Breast epithelium (tissue), 4 donors: Measurements from ENCODE around the gene ERGIC2. TPM values are rescaled to one million over a fixed set of nuclear protein-coding genes. Genes with fewer than 3 reads are reported as not detected.

Experiments used
- DNase-seq, 2 donors: peaks; one replicate each; pipeline ENCODE4 v3.0.0-alpha.2; 2019; ENCODE audit warnings: low spot score in 2 of 2
- H3K27ac ChIP-seq, 2 donors: fragments of 200-600 bp; sonication (generic) in 1 of 2; one replicate each; pipeline ENCODE4 v1.5.1; 2016 to 2019; ENCODE audit warnings: mild to moderate bottlenecking in 1 of 2
- H3K27me3 ChIP-seq, 2 donors: fragments of 200-600 bp; sonication (generic) in 1 of 2; one replicate each; pipeline versions ENCODE4 v1.5.1 to v1.6.0; 2017 to 2019; ENCODE audit warnings: control low read depth in 1 of 2, mild to moderate bottlenecking in 1 of 2
- H3K36me3 ChIP-seq: fragments of 200-600 bp; one replicate; pipeline ENCODE4 v1.5.1; 2019
- H3K4me1 ChIP-seq, 2 donors: fragments of 200-600 bp; sonication (generic); one replicate each; pipeline ENCODE4 v1.5.1; 2016 to 2019; ENCODE audit warnings: control low read depth in 1 of 2
- H3K4me3 ChIP-seq, 3 donors: fragments of 200-600 bp; sonication (generic); 1 replicate in 2 of 3; 2 replicates in 1 of 3; pipeline ENCODE4 v1.5.1; 2016 to 2019; ENCODE audit warnings: mild to moderate bottlenecking in 3 of 3, moderate library complexity in 2 of 3
- H3K9me3 ChIP-seq, 2 donors: fragments of 200-600 bp; sonication (generic) in 1 of 2; one replicate each; pipeline ENCODE4 v1.5.1; 2016 to 2019; ENCODE audit warnings: control low read depth in 1 of 2
- CTCF ChIP-seq, 3 donors: fragments of 450-650 bp; IDR thresholded peaks; one replicate each; pipeline ENCODE4 v1.5.1; 2016 to 2017; ENCODE audit warnings: antibody characterized with exemption in 3 of 3, mild to moderate bottlenecking in 3 of 3, moderate library complexity in 3 of 3
- POLR2A ChIP-seq: fragments of 450-650 bp; IDR thresholded peaks from one replicate; pipeline ENCODE4 v1.6.1; 2016; ENCODE audit warnings: antibody characterized with exemption, mild to moderate bottlenecking, moderate library complexity
- POLR2AphosphoS5 ChIP-seq, 3 donors: sonication (generic); formaldehyde crosslinking; IDR thresholded peaks; one replicate each; pipeline ENCODE4 v1.6.1; 2017; ENCODE audit warnings: antibody characterized with exemption in 3 of 3
- intact Hi-C: fragments of 100-400 bp; cut with DNase I; formaldehyde crosslinking; loops from one replicate; pipeline ENCODE4 v1.15.1; 2023; ENCODE audit warnings: low total_unique reads
- total RNA-seq, 3 donors: library from RNA; depleted of rRNA; stranded (reverse); fragments of >200 nt; gene quantifications; one replicate each; pipeline ENCODE4 v1.1.0, GENCODE V29; 2016

ERGIC2 gene
- total RNA-seq, 3 donors from 2014 or later: 23.9 to 80.2 (median 46.1) TPM

GRCh38 chr12:29376118-29376517, 4.9 kb downstream of the ERGIC2 start:
- TF ChIP-seq POLR2AphosphoS5 (IDR thresholded peaks at IDR 0.05): no peak
- TF ChIP-seq CTCF (IDR thresholded peaks at IDR 0.05): no peak
- TF ChIP-seq POLR2A: no peak
- Histone ChIP-seq H3K4me1 (no peaks in the 10 kb centered on the region), H3K9me3 (no peaks in the 10 kb centered on the region), H3K4me3 (no peak overlapping the region), H3K36me3 (no peaks in the 10 kb centered on the region), H3K27me3 (no peaks in the 10 kb centered on the region), H3K27ac (no peak overlapping the region)
- DNase-seq: no peak
- intact Hi-C loops: no loop called here

GRCh38 chr12:29374913-29375312, 6.1 kb downstream of the ERGIC2 start:
- no peak for DNase-seq
- no peaks in the 10 kb centered on the region for H3K27me3 ChIP-seq
- H3K4me1 ChIP-seq: no peaks in the 10 kb centered on the region
- H3K9me3 ChIP-seq: no peaks in the 10 kb centered on the region
- H3K4me3 ChIP-seq: no peak overlapping the region
- intact Hi-C loops: no loop called here
- TF ChIP-seq POLR2A (no peak), POLR2AphosphoS5 (IDR thresholded peaks at IDR 0.05) (no peak), CTCF (IDR thresholded peaks at IDR 0.05) (no peak)
- no peak overlapping the region for H3K27ac ChIP-seq
- peaks cover 3% of the 10 kb centered on the region for H3K36me3 ChIP-seq

GRCh38 chr12:29374012-29374411, 7.0 kb downstream of the ERGIC2 start:
- Histone ChIP-seq H3K36me3 (peaks cover 3% of the 10 kb centered on the region), H3K9me3 (no peaks in the 10 kb centered on the region), H3K27ac (no peak overlapping the region), H3K4me3 (no peak overlapping the region), H3K27me3 (no peaks in the 10 kb centered on the region), H3K4me1 (no peaks in the 10 kb centered on the region)
- DNase-seq: no peak
- TF ChIP-seq POLR2AphosphoS5 (IDR thresholded peaks at IDR 0.05) (no peak), CTCF (IDR thresholded peaks at IDR 0.05) (no peak), POLR2A (no peak)
- intact Hi-C loops: no loop called here

- Histone ChIP-seq H3K9me3 (no peaks in the 10 kb centered on the region), H3K36me3 (peaks cover 5% of the 10 kb centered on the region), H3K4me3 (no peak overlapping the region), H3K27me3 (no peaks in the 10 kb centered on the region), H3K4me1 (no peaks in the 10 kb centered on the region), H3K27ac (no peak overlapping the region)
- intact Hi-C loops: no loop called here
- no peak for DNase-seq
- TF ChIP-seq POLR2A (no peak), POLR2AphosphoS5 (IDR thresholded peaks at IDR 0.05) (no peak), CTCF (IDR thresholded peaks at IDR 0.05) (no peak)
Measured at GRCh38 chr12:29365091-29365490, 15.9 kb downstream of the ERGIC2 start.

- H3K27ac ChIP-seq: no peak overlapping the region
- no peak for DNase-seq
- no peaks in the 10 kb centered on the region for H3K4me1 ChIP-seq
- H3K4me3 ChIP-seq: no peak overlapping the region
- H3K36me3 ChIP-seq: no peaks in the 10 kb centered on the region
- H3K27me3 ChIP-seq: no peaks in the 10 kb centered on the region
- no peaks in the 10 kb centered on the region for H3K9me3 ChIP-seq
- TF ChIP-seq CTCF (IDR thresholded peaks at IDR 0.05): no peak
- TF ChIP-seq POLR2A: no peak
- TF ChIP-seq POLR2AphosphoS5 (IDR thresholded peaks at IDR 0.05): no peak
- intact Hi-C loops: no loop called here
Measured at GRCh38 chr12:29354954-29355353, 26.0 kb downstream of the ERGIC2 start.
